ENCODE results near the gene SH3PXD2A. TPM values are rescaled to one million over a fixed set of nuclear protein-coding genes. Genes with fewer than 3 reads are reported as not detected.

Gene SH3PXD2A
- total RNA-seq, 1 donor from 2014 or later: 56.2 TPM

DNA sequence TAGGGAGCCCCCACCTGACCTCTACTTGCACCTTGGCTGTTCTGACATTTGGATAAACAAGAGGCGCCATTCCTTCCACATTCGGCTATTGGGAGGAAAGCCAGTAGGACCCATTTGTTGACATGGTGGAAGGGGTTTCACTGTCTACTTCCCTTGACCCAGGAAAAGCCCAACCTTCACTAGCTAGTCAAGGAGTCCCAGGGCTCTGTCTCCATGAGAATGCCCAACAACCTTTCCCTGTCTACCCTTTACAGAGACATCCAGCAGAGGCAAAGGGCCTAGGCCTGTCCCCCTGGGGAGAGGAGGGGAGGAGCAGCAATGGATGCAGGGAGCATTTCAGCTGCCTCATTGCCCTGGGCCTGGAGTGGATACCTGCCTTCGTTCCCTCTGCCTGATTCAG lies 225.8 kb downstream of the SH3PXD2A start:
- no peaks in the 10 kb centered on the region for H3K27me3 ChIP-seq
- intact Hi-C loops (cut with DNase I): no loop called here
- TF ChIP-seq CTCF (IDR thresholded peaks at IDR 0.05): no peak
- TF ChIP-seq POLR2A (IDR thresholded peaks at IDR 0.05): no peak
- no peak for TF ChIP-seq POLR2AphosphoS5 (IDR thresholded peaks at IDR 0.05; ENCODE audit: insufficient read depth in 1 of 2, low read depth in 1 of 2)
- peaks cover 0 to 31% of the 10 kb centered on the region in 2 donors for H3K36me3 ChIP-seq
- H3K4me3 ChIP-seq: no peak overlapping the region
- peak overlapping the region; percentile 16 for H3K27ac ChIP-seq
- H3K4me1 ChIP-seq: peaks cover 13% of the 10 kb centered on the region
- no peak for DNase-seq (ENCODE audit: extremely low spot score in 2 of 2)
- no peaks in the 10 kb centered on the region for H3K9me3 ChIP-seq

DNA sequence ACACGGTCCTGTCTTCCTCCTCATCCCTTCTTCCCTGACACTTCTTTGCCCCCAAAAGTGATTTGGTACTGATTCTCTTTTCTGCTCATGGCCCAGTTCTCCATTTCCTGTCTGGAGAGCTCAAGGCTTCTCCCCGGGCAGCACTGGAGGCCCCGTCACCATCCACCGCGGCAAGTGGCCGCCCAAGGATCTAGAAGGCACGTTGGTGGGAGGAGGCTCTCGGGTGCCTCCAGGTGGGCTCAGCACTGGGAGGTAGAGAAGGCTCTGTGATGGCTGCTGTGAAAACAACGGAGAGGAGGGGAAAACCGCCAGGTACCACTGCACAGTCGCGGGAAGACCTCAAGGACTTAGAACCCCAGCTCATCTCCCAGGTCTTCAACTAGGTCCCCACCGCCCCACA lies 227.5 kb downstream of the SH3PXD2A start:
- H3K36me3 ChIP-seq: peaks cover 0 to 31% of the 10 kb centered on the region in 2 donors
- H3K4me3 ChIP-seq: no peak overlapping the region
- no peak for DNase-seq (ENCODE audit: extremely low spot score in 2 of 2)
- no peak overlapping the region for H3K27ac ChIP-seq
- H3K27me3 ChIP-seq: no peaks in the 10 kb centered on the region
- intact Hi-C loops (cut with DNase I): no loop called here
- TF ChIP-seq POLR2AphosphoS5 (IDR thresholded peaks at IDR 0.05; ENCODE audit: insufficient read depth in 1 of 2, low read depth in 1 of 2) (peak in 1 of 2 donors; percentile 14), CTCF (IDR thresholded peaks at IDR 0.05) (no peak)
- peaks cover 23% of the 10 kb centered on the region for H3K4me1 ChIP-seq
- H3K9me3 ChIP-seq: no peaks in the 10 kb centered on the region

- intact Hi-C loops (cut with DNase I): no loop called here
- Histone ChIP-seq H3K36me3 (peaks cover 0 to 31% of the 10 kb centered on the region in 2 donors), H3K27me3 (no peaks in the 10 kb centered on the region), H3K9me3 (no peaks in the 10 kb centered on the region), H3K4me1 (peaks cover 23% of the 10 kb centered on the region), H3K27ac (no peak overlapping the region), H3K4me3 (no peak overlapping the region)
- DNase-seq (ENCODE audit: extremely low spot score in 2 of 2): no peak
- TF ChIP-seq POLR2AphosphoS5 (IDR thresholded peaks at IDR 0.05; ENCODE audit: insufficient read depth in 1 of 2, low read depth in 1 of 2) (peak in 1 of 2 donors; percentile 17), CTCF (IDR thresholded peaks at IDR 0.05) (no peak), POLR2A (IDR thresholded peaks at IDR 0.05) (no peak)
These were observed 228.1 kb downstream of the SH3PXD2A start for GRCh38 chr10:103627111-103627892.

- H3K4me3 ChIP-seq: no peak overlapping the region
- no peak for TF ChIP-seq POLR2AphosphoS5 (IDR thresholded peaks at IDR 0.05; ENCODE audit: insufficient read depth in 1 of 2, low read depth in 1 of 2)
- no peak for TF ChIP-seq POLR2A (IDR thresholded peaks at IDR 0.05)
- no peak for TF ChIP-seq CTCF (IDR thresholded peaks at IDR 0.05)
- H3K27me3 ChIP-seq: no peaks in the 10 kb centered on the region
- H3K9me3 ChIP-seq: no peaks in the 10 kb centered on the region
- H3K27ac ChIP-seq: no peak overlapping the region
- intact Hi-C loops (cut with DNase I): no loop called here
- no peak for DNase-seq (ENCODE audit: extremely low spot score in 2 of 2)
- H3K4me1 ChIP-seq: peaks cover 28% of the 10 kb centered on the region
- peaks cover 0 to 23% of the 10 kb centered on the region in 2 donors for H3K36me3 ChIP-seq
These were observed 229.2 kb downstream of the SH3PXD2A start for GRCh38 chr10:103626178-103626577.

- intact Hi-C loops (cut with DNase I): no loop called here
- Histone ChIP-seq H3K27ac (peak overlapping the region; percentile 83), H3K4me3 (no peak overlapping the region), H3K4me1 (peaks cover 60% of the 10 kb centered on the region), H3K27me3 (no peaks in the 10 kb centered on the region), H3K9me3 (no peaks in the 10 kb centered on the region), H3K36me3 (peaks cover 0 to 36% of the 10 kb centered on the region in 2 donors)
- DNase-seq (ENCODE audit: extremely low spot score in 2 of 2): no peak
- TF ChIP-seq CTCF (IDR thresholded peaks at IDR 0.05) (no peak), POLR2AphosphoS5 (IDR thresholded peaks at IDR 0.05; ENCODE audit: insufficient read depth in 1 of 2, low read depth in 1 of 2) (no peak), POLR2A (IDR thresholded peaks at IDR 0.05) (no peak)
These were observed 232.3 kb downstream of the SH3PXD2A start for GRCh38 chr10:103622935-103623574.
